ENCODE data around the gene THSD4.
A peak's percentile ranks its signal among the peaks of the same experiment; 100 is the strongest.
"Not testable (repeated sequence)": the region's sequence is repeated elsewhere in the genome, so short reads cannot be mapped to it uniquely, and the experiment has no call there.

The THSD4 gene

DNA sequence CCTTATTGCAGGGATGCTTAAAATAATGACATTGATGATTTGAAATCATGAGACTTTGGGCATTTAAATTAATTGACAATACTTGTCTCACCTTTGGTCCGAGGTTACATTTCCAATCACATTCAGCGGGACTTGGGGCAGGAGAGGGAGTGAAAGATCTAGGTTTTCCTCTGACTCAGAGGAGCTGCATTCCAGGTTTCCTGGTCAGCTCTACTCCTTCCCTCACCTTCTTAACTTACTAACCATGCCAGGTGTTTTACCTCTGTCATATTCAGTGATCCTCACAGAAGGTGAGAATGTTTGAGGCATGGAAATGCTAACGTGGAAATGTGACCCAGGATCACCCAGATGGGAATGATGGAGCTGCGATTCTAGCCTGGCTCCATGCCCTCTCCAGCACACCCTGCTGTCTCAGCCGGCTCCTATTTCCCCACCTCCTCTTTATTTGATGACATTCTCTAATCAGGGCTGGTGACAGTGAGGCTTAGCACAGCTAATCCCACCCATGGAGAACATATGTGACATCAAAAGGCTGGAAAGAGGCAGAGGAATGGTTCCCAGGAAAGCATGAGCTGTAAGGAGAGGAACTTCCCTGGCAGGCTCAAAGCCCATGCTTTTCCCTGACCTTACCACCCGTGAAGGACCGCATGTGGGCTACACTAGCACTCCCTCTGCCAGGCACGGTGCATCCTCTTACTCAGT lies 38.7 kb downstream of the THSD4 start:
- DNase-seq = no peak

DNA sequence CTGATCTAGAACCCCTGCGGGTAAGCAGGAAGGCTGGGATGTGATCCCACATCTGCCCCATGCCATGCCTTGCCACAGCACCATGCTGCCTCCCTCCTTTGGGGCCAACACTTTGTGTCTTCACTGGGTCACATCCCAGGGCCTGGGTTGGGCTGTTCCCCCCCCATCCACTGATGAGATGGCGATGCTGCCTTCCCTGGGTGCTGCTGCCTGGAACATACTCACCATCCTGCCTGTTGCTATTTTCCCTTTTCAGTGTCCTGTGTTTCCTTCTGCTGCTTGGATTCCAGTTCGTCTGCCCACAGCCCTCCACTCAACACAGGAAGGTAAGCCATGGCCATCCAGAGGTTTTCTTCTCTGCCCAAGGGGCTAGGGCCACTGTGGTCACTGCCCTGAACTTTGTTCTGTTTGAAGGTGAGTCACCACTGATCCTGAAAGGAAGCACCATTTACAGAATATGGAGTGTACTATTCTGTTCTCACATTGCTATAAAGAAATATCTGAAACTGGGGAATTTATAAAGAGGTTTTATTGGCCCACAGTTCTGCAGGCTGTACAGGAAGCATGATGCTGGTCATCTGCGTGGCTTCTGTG lies 39.4 kb downstream of the THSD4 start:
- DNase-seq = no peak

DNA sequence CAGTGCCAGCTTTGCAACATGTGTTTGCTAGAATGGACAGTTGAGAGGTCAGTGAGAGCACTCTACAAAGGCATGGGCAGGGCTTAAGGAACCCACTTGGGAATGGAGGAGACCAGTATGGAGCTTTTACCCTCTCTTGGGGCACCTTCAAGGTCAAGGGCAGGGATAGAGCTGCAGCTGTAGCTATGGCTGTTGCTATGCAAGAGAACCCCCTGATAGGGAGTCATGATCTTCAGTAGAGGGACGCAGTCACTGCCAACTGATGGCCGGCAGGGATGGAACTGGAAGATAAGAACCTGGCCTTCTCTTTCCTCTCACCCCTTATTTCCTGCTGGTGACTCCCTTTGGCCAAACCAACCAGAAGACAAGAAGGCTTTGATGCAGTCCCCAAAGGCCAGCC lies 40.3 kb downstream of the THSD4 start:
- no peak for DNase-seq

DNA sequence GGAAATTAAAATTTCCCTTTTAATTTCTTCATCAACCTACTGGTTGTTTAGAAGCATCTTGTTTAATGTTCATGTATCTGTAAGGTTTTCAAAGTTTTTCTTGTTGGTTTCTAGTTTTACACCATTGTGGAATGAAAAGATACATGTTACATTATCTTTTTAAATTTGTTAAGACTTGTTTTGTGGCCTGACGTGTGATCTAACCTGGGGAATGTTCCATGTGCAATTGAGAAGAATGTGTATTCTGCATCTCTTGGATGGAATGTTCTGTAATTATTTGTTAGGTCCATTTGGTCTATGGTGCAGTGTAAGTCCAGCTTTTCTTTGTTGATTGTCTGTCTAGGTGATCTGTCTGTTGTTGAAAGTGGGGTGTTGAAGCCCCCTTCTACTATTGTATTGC lies 45.7 kb downstream of the THSD4 start:
- DNase-seq = no peak

DNA sequence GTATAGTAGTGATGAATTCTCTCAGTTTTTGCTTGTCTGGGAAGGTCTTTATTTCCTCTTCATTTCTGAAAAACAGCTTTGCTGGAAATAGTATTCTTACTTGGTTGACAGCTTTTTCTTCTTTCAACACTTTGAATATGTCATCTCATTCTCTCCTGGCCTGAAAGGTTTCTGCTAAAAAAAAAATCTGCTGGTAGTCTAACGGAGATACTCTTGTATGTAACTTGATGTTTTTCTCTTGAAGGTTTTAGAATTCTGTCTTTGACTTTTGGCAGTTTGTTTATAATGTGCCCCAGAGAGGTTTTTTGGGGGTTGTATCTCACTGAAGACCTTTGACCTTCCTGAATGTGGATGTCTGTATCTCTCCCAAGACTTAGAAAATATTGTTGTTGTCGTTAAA lies 47.0 kb downstream of the THSD4 start:
- no peak for DNase-seq

DNA sequence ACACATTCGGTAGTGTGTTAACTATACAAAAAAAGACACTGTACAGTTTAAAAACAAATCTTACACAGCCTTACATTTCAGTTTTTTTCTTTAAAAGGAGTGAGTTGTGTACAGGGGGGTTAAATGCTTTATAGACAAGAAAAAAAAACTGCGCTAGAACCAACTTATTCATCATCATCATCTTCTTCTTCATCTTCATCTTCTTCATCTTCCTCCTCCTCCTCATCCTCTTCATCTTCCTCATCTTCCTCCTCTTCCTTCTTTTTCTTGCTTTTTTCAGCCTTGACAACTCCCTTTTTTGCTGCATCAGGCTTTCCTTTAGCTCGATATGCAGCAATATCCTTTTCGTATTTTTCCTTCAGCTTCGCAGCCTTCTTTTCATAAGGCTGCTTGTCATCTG lies 49.3 kb downstream of the THSD4 start:
- not testable (repeated sequence) for DNase-seq

DNA sequence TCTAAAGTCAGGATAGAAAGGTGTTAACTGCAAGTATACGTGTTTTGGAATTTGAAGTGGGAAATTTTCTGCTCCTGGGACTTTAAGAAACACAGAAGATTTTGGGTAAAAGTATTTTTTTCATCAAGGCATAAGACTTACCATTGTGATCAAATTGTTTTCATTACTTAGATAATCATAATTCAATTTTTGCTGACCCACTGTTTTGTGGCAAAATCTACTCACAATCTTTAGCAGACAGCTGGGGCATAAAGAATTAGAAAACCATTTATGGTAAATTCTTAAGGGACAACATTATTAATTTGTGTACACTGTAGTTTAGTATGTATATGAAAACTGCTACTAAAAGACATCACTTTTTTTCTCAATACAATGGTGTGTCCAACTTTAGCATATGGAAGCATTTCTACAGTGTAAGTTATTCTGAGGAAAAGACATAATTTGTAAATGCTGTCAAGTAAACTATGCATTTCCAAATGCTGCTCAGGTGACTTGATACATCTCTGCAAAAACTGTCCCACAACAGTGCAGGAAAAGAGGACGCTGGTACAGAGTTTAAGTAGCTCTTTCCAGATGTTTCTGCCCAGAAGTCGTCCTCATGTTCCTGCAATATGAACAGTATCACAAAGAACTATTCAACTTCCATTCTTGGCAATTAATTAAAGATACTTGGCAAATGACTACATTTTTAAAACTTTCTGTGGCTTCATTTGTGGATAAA lies 52.3 kb downstream of the THSD4 start:
- no peak for DNase-seq

DNA sequence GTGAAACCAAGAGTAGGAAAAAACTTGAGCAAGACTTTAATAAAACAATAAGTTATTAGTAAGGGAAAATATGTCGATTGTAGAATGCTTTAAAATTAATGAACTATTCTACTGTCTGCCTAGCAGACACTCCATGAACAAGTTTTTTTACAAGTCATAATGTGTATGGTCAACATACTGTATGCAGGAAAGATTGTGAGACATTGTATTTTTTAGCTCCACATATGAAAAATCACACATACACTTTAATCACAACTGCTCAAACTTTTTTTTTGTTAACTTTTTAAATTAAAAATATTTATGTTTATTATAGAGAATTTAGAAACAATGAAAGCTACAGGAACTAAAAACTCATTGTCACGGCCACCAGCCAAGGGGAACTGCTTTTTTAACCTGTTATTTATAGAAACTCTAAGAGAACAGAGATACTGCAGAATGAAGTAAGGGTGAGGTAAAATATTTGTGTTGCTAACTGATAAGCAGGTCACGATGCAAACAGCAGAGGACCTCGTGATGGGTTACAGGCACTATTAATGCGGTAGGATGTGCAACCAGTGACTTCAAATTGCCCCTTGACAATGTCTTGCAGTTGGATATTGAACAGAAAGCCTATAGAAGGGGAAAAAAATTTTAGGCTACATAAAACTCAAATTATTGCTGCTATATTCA lies 53.0 kb downstream of the THSD4 start:
- DNase-seq = no peak

DNA sequence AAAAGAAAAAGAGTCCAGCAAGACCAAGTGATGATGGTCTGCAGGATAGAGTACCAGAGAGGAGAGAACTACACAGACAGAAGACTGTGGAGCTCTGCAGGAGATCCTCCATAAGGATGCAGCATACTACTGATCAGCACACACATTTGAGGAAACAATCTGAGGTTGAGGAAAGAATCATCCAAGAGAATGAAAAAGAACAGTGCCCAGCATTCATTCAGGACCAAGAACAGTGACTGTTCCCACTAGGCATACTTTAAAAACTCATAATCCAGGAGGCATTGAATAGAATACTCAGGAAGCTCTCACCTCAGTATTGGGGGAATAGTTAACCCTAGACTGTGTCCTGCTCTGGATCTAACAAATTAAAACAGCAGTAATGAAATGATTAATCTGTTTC lies 54.9 kb downstream of the THSD4 start:
- no peak for DNase-seq

DNA sequence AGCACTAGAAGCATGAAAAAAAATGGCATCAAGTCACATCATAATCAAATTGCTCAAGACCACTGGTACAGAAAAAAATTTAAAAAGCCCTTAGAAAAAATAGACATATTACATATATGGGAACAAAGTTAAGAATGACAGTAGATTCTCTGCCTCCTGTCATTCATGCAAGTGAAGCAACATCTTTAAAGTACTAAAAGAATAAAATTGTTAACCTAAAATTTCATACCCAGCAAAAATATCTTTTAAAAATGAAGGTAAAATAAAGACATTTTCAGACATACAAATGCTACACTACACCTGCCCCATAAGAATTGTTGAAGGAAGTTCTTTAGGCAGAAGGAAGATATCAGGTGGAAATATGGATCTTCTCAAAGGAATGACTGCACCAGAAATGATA lies 55.9 kb downstream of the THSD4 start:
- DNase-seq = no peak

DNA sequence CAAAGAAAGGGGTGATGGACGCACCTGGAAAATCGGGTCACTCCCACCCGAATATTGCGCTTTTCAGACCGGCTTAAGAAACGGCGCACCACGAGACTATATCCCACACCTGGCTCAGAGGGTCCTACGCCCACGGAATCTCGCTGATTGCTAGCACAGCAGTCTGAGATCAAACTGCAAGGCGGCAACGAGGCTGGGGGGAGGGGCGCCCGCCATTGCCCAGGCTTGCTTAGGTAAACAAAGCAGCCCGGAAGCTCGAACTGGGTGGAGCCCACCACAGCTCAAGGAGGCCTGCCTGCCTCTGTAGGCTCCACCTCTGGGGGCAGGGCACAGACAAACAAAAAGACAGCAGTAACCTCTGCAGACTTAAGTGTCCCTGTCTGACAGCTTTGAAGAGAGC lies 59.1 kb downstream of the THSD4 start:
- DNase-seq = not testable (repeated sequence)

DNA sequence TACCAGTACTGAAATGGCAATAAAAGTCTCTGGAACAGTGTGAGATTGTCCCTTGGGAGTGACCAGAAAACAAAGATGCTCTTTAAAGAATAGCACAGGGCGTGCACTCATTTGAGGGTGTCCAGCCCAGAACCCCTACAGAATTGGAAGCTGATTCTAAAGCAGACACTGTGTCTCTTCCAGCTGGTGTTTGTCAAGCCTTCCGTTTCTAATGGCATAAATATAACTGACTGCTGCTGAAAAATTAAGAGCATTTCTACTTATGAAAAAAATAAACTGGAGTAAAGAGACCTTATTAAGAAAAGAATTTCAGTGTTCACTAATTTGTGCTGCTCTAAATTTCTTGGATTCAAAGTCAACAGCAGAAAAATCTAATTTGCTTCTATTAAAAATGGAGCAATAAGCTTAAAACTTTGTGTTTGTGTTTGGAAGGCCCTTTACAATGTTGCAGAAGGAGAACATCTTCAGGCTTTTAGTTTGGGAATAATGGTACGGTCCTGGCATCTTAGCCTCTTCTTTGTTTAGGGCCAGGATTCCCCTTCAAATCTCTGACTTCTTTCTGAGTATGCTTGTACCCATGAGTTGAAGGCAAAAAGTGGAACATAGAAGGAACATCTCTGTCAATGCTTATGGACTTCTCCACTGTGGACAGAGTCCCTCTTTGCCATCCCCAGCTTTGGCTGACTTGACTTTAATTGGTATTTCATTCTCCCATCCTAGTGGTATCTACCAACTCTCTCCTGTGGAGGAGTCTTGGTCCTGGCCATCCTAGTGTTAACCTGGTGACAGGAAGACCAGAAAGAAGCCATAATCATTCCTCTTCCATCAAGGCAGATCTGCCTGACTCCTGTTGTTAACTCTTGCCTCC lies 65.9 kb downstream of the THSD4 start:
- DNase-seq = no peak

DNA sequence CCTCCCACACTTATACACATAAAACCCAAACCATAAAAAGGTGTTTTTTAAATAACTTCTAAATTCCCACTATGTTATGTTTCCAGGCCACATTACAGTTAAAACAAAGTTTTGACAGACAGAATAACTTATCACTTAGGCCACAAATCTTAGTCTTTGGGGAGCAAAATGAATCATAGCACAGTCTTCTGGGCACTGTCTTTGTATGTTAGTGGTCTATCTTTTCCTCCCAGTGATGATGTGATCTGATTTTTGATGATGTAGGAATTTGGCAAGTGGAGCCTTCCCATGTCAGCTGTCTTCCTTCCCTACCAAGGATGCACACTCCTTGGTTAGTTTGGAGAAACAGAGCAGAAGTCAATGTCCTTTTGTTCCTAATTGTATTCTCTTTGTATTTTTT lies 67.3 kb downstream of the THSD4 start:
- no peak for DNase-seq

DNA sequence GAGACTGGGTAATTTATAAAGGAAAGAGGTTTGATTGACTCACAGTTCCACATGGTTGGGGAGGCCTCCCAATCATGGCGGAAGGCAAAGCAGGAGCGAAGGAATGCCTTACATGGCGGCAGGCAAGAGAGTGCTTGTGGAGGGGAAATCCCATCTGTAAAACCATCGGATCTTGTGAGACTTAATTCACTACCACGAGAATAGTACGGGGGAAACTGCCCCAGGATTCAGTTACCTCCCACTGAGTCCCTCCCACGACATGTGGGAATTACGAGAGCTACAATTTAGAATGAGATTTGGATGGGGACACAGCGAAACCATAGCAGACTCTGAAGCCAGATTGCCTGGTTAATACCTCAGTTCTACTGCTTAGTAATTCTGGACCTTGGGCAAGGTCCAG lies 67.8 kb downstream of the THSD4 start:
- no peak for DNase-seq

DNA sequence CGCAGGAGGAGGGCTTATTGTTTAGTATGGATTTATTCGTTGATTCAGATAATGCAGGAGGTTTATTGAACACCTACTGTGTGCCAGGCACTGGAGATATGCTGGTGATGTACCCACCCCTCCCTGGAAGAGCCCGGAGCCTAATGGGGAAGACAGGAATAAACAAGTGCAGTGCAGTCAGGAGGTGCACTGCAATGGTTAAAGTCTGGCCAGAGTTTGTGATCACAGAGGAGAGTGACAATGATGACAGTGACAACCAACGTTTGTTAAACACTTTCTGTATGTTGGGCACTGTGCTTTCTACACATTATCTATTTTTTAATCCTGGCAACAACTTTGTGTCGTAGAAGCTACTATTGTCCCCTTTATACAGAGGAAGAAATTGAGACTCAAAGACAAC lies 70.4 kb downstream of the THSD4 start:
- no peak for DNase-seq

DNA sequence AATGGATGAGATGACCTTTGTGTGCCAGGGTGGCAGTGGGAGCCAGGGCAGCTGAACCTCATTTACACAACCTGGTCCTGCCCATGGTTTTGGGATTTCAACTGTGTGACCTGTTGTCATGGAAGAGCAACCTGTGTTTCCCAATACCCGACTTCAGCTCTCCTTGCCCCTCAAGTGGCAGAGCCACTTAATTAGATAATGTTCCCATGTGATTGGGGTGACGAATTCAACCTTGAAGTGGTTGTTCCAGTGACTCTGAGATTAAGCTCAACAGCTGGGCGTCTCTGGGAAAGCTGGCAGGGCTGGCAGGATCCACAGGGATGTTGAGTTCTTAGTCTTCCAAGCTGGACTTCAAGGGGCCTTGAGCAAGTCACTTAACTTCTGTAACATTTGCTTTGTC lies 71.0 kb downstream of the THSD4 start:
- DNase-seq = no peak

DNA sequence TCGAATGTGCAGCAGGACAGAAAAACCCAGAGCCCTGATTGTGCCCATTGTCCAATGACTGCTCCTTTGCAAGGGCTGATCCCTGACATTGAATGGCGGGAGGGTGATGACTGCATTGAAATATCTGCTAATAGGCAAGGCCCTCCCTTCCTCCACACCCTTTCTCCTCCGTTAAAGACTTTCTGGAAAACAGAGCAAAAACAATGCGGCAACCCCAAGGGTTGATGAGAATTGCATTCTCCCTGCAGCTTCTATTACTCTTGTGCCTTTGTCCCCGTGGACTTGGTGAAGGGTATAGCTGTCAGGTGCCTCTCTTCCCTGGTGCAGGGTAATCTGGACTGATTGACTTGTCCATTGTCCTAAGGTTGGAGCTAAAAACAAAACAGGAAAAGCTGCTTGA lies 71.8 kb downstream of the THSD4 start:
- no peak for DNase-seq

DNA sequence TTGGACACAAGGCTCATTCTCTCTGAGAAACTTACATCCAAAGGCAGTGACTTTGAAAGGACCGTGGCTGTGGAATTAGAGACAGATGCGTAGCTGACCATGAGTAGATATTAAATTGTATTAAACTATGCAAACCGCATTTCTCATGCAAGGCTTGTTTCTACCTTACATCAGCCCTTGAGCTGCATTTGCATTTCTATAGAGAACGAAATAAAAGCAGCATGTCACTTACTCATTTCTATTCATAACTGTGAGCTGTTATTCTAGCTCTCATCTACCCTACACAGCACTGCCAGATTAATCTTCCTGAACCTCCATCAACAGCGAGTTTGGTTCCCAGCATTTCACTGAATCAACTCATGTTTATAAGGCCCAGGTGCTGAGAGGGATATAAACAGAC lies 72.3 kb downstream of the THSD4 start:
- no peak for DNase-seq

DNA sequence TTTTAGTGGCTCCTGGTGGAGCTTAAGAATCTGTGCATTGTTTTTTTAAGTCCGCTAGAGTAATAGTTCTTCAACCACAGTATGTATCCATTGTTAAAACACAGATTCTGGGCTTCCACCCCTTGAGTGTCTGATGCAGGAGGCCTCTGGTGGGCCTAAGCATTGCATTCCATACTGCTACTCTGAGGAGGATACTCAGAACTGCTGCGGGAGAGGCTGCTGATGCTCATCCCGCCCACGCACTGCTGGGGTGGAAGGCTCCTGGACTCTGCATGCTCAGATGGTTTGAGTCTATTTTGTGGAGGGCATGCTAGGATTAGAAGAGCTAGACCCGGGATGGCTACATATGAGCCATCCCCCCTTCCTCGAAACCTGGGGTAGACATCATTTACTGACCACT lies 74.4 kb downstream of the THSD4 start:
- DNase-seq = no peak

DNA sequence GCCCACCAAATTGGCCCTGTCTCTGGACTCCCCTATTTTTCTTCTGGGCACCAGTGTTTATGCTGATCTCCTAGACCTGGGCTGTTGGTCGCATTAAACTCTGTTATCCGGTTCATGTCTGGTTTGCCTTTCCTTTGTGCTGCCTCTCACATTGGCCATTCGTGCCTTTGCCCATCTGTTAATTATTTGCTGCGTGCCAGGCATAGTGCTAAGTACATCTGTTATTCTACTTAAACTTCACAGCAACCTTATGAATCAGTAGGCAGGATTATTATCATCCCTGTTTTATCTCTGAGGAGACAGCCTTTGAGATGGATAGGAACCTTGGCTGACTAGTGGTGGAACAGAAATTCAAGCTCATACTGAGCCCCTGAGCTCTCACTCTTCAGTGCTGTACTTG lies 76.0 kb downstream of the THSD4 start:
- no peak for DNase-seq

DNA sequence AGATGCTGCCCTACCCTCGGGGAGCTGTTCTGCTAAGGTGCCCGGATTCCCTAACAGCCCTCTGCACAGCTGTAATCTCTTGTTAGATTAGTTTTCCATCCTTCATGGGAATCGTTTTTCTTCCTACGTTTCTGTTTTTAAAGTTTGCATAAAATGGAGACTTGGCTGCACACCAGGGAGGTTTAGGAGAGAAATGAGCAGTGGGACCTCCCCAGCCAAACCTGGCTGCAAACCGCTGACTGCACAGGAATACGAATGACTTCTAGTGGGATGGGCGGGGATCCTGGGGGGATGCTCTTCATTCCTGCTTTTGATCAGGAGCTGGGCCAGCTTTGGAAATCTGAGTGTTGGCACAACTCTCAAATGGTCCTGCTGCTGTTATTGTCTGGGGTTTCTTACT lies 77.5 kb downstream of the THSD4 start:
- peak; percentile 72 for DNase-seq

DNA sequence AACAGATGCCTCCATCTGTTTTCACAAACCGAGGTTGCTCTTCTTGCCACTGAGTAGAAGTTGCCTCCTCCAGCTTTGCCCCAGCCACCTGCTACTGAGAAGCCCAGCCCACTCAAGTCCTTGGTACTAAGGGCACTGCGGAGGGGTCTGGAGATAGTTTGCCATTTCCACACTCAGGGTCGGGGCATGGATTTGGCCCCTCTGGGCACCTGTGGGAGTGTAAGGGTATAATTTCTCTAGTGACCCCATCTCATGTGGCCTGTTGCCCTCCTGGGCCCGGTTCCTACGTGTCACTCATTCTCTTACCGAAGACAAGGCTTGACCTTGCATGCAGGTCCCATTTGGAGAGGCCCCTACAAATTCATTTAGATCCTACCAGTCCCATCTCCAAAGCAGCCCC lies 79.0 kb downstream of the THSD4 start:
- no peak for DNase-seq

DNA sequence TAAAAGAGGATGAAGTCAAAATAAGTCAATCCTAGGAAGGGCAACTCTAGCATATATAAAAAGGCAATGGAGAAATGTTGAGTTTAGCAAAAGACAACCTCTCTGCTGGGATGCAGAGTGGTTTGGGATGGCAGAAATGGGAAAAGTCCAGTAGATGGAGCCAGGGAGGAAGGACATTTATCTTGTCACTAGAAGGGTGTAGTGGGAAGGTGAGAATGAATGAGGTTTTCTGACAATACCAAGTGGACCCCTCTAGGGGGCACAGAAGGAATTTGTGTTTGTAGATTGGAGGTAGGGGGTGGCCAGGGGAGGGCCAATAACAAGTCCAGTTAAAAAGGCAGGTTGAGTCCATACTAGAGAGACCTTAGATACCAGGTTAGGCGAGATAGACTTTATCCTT lies 80.0 kb downstream of the THSD4 start:
- no peak for DNase-seq

Measured in left hindlimb (tissue), 1 donor.